ENCODE results near the gene MAFG.

Gene MAFG

GRCh38 chr17:81934098-81934757 lies 6.7 kb upstream of the MAFG start:
- H3K4me2 ChIP-seq (ENCODE audit: low read length) = no peak overlapping the region
- H3K4ac ChIP-seq (ENCODE audit: low read depth, low read length) = no peak overlapping the region
- H4K8ac ChIP-seq (ENCODE audit: low read depth, low read length) = no peak overlapping the region
- no peak overlapping the region for H3K23ac ChIP-seq (ENCODE audit: low read length)
- peaks cover 2% of the 10 kb centered on the region for H3K36me3 ChIP-seq (ENCODE audit: control insufficient read depth, insufficient read depth, low read length)
- H2AK5ac ChIP-seq (ENCODE audit: low read length) = no peak overlapping the region
- H3K27ac ChIP-seq (ENCODE audit: low read depth, low read length) = no peak overlapping the region
- H3K56ac ChIP-seq (ENCODE audit: low read length) = no peak overlapping the region
- H2BK120ac ChIP-seq (ENCODE audit: low read depth, low read length) = no peak overlapping the region
- DNase-seq = no peak
- H3K27me3 ChIP-seq (ENCODE audit: insufficient read depth, low read length, poor library complexity) = no peaks in the 10 kb centered on the region
- no peak overlapping the region for H2BK15ac ChIP-seq (replicated peaks; ENCODE audit: low read depth)
- no peak overlapping the region for H4K5ac ChIP-seq (ENCODE audit: low read length)
- WGBS (ENCODE audit: extremely low coverage, insufficient coverage, low lambda C conversion rate) = no CpG with 5 or more reads among the region's 23 CpGs
- H3K4me1 ChIP-seq (ENCODE audit: control insufficient read depth, low read depth, low read length) = no peaks in the 10 kb centered on the region
- no peak overlapping the region for H2BK5ac ChIP-seq (ENCODE audit: low read length)
- H3K9ac ChIP-seq (ENCODE audit: low read length) = no peak overlapping the region
- H3K79me2 ChIP-seq (ENCODE audit: control insufficient read depth, insufficient read depth, low read length) = peaks cover 8% of the 10 kb centered on the region
- no peak overlapping the region for H3K4me3 ChIP-seq (ENCODE audit: low read length)
- peaks cover 8% of the 10 kb centered on the region for H3K79me1 ChIP-seq (ENCODE audit: low read length)
- no peak overlapping the region for H3K18ac ChIP-seq (ENCODE audit: low read length)

DNA sequence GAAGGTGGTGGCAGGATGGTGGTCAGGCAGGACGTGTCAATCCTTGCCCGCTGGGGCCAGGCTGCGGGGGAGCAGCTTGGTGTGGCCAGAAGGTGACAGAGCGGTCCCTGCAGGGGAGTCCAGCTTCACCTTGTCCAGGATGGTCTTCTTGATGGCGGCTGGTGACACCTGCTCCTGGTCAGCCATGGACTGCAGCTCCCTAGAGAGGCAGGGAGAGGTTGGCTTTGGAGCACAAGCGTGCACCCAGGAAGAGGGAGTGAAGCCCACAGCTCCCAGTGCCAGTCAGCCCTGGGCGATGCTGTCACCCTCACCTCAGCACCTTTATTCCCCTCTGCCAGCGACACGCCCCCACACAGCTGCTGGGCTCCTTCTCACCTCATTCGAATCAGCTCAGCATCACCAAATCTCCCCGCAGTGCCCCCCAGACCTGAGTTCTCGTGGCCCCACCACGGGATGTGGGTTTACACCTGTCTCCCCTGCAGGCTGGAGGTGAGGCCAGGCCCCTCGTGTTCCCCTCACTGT lies 5.7 kb upstream of the MAFG start:
- no peak overlapping the region for H3K4ac ChIP-seq (ENCODE audit: low read depth, low read length)
- H3K4me1 ChIP-seq (ENCODE audit: control insufficient read depth, low read depth, low read length) = no peaks in the 10 kb centered on the region
- DNase-seq = no peak
- no peak overlapping the region for H2BK15ac ChIP-seq (replicated peaks; ENCODE audit: low read depth)
- H3K18ac ChIP-seq (ENCODE audit: low read length) = no peak overlapping the region
- no peak overlapping the region for H3K23ac ChIP-seq (ENCODE audit: low read length)
- H4K8ac ChIP-seq (ENCODE audit: low read depth, low read length) = no peak overlapping the region
- H3K56ac ChIP-seq (ENCODE audit: low read length) = no peak overlapping the region
- no peak overlapping the region for H3K9ac ChIP-seq (ENCODE audit: low read length)
- H3K79me2 ChIP-seq (ENCODE audit: control insufficient read depth, insufficient read depth, low read length) = peaks cover 8% of the 10 kb centered on the region
- no CpG with 5 or more reads among the region's 14 CpGs for WGBS (ENCODE audit: extremely low coverage, insufficient coverage, low lambda C conversion rate)
- H3K4me3 ChIP-seq (ENCODE audit: low read length) = no peak overlapping the region
- no peak overlapping the region for H2AK5ac ChIP-seq (ENCODE audit: low read length)
- H2BK5ac ChIP-seq (ENCODE audit: low read length) = no peak overlapping the region
- H4K5ac ChIP-seq (ENCODE audit: low read length) = no peak overlapping the region
- peaks cover 8% of the 10 kb centered on the region for H3K79me1 ChIP-seq (ENCODE audit: low read length)
- no peak overlapping the region for H2BK120ac ChIP-seq (ENCODE audit: low read depth, low read length)
- H3K4me2 ChIP-seq (ENCODE audit: low read length) = no peak overlapping the region
- no peaks in the 10 kb centered on the region for H3K27me3 ChIP-seq (ENCODE audit: insufficient read depth, low read length, poor library complexity)
- no peak overlapping the region for H3K27ac ChIP-seq (ENCODE audit: low read depth, low read length)
- peaks cover 2% of the 10 kb centered on the region for H3K36me3 ChIP-seq (ENCODE audit: control insufficient read depth, insufficient read depth, low read length)

DNA sequence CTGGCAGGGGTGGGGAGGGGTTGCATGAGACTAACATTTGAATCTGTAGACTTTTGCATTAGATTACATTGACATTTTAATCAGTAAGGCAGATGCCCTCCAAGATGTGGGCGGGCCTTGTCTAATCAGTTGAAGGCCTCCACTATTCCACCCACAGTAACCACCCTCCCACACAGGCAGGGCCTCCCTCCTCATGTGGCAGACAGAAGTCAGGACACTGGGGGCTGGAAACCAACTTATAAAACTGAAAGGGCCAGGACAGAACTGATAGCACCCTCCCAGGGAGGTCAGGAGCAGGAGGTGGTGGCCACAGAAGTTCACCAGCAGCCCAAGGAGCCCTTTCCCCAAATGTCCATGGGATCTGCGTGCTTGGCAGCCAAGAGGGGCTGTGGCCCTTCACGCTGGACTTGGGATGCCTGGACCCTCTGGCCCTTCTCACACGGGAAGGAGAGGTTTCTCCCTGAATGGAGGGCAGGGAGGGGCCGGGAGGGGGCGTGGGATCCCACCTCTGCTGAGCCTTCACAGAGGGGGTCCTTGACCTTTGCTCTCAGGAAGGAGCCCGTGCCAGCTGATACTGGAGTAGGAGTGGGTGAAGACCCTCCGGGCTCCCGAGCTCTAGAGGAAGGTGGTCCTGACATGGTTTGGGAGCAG lies 4.9 kb upstream of the MAFG start:
- Histone ChIP-seq H3K4me1 (ENCODE audit: control insufficient read depth, low read depth, low read length) (no peaks in the 10 kb centered on the region), H3K4me3 (ENCODE audit: low read length) (no peak overlapping the region), H2BK5ac (ENCODE audit: low read length) (no peak overlapping the region), H3K36me3 (ENCODE audit: control insufficient read depth, insufficient read depth, low read length) (peaks cover 2% of the 10 kb centered on the region), H3K27ac (ENCODE audit: low read depth, low read length) (no peak overlapping the region), H3K9ac (ENCODE audit: low read length) (no peak overlapping the region), H2BK15ac (replicated peaks; ENCODE audit: low read depth) (no peak overlapping the region), H2BK120ac (ENCODE audit: low read depth, low read length) (no peak overlapping the region), H2AK5ac (ENCODE audit: low read length) (no peak overlapping the region), H3K4me2 (ENCODE audit: low read length) (no peak overlapping the region), H3K18ac (ENCODE audit: low read length) (no peak overlapping the region), H3K4ac (ENCODE audit: low read depth, low read length) (no peak overlapping the region), H3K23ac (ENCODE audit: low read length) (no peak overlapping the region), H3K79me1 (ENCODE audit: low read length) (peaks cover 8% of the 10 kb centered on the region), H3K56ac (ENCODE audit: low read length) (no peak overlapping the region), H4K5ac (ENCODE audit: low read length) (no peak overlapping the region), H4K8ac (ENCODE audit: low read depth, low read length) (no peak overlapping the region), H3K79me2 (ENCODE audit: control insufficient read depth, insufficient read depth, low read length) (peaks cover 8% of the 10 kb centered on the region), H3K27me3 (ENCODE audit: insufficient read depth, low read length, poor library complexity) (no peaks in the 10 kb centered on the region)
- no peak for DNase-seq
- WGBS (ENCODE audit: extremely low coverage, insufficient coverage, low lambda C conversion rate) = no CpG with 5 or more reads among the region's 9 CpGs

- Histone ChIP-seq H3K18ac (ENCODE audit: low read length) (no peak overlapping the region), H2AK5ac (ENCODE audit: low read length) (no peak overlapping the region), H3K23ac (ENCODE audit: low read length) (no peak overlapping the region), H3K79me2 (ENCODE audit: control insufficient read depth, insufficient read depth, low read length) (peaks cover 12% of the 10 kb centered on the region), H2BK5ac (ENCODE audit: low read length) (no peak overlapping the region), H3K4ac (ENCODE audit: low read depth, low read length) (no peak overlapping the region), H3K27me3 (ENCODE audit: insufficient read depth, low read length, poor library complexity) (no peaks in the 10 kb centered on the region), H3K4me3 (ENCODE audit: low read length) (no peak overlapping the region), H3K4me1 (ENCODE audit: control insufficient read depth, low read depth, low read length) (no peaks in the 10 kb centered on the region), H2BK120ac (ENCODE audit: low read depth, low read length) (no peak overlapping the region), H3K56ac (ENCODE audit: low read length) (no peak overlapping the region), H3K36me3 (ENCODE audit: control insufficient read depth, insufficient read depth, low read length) (peaks cover 2% of the 10 kb centered on the region), H2BK15ac (replicated peaks; ENCODE audit: low read depth) (no peak overlapping the region), H4K8ac (ENCODE audit: low read depth, low read length) (no peak overlapping the region), H3K79me1 (ENCODE audit: low read length) (peaks cover 8% of the 10 kb centered on the region), H3K9ac (ENCODE audit: low read length) (no peak overlapping the region), H4K5ac (ENCODE audit: low read length) (no peak overlapping the region), H3K27ac (ENCODE audit: low read depth, low read length) (no peak overlapping the region), H3K4me2 (ENCODE audit: low read length) (no peak overlapping the region)
- no CpG with 5 or more reads among the region's 15 CpGs for WGBS (ENCODE audit: extremely low coverage, insufficient coverage, low lambda C conversion rate)
- no peak for DNase-seq
These were observed 4.2 kb upstream of the MAFG start for GRCh38 chr17:81931557-81932332.

DNA sequence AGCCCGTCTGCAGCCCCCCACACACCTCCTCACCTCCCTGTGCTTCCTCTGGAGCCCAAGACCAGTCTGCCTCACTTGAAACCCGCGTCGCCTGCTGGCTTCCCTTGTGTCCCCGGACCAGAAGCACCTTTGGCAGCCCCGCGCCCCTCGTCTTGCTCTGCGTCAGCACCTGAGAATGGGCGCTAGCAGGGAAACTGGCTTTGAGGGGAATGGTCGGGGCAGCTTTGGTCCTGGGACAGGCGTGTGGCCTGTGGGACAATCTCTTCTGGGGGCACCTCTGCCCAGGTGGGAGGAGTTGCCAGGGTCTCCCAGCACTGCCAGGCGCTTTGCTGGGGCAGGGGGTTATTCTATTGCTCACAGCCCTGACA lies 3.6 kb upstream of the MAFG start:
- Histone ChIP-seq H3K27me3 (ENCODE audit: insufficient read depth, low read length, poor library complexity) (no peaks in the 10 kb centered on the region), H4K5ac (ENCODE audit: low read length) (no peak overlapping the region), H4K8ac (ENCODE audit: low read depth, low read length) (no peak overlapping the region), H3K27ac (ENCODE audit: low read depth, low read length) (no peak overlapping the region), H3K56ac (ENCODE audit: low read length) (no peak overlapping the region), H3K36me3 (ENCODE audit: control insufficient read depth, insufficient read depth, low read length) (peaks cover 2% of the 10 kb centered on the region), H3K79me1 (ENCODE audit: low read length) (peaks cover 6% of the 10 kb centered on the region), H2BK15ac (replicated peaks; ENCODE audit: low read depth) (no peak overlapping the region), H3K4me1 (ENCODE audit: control insufficient read depth, low read depth, low read length) (peaks cover 1% of the 10 kb centered on the region), H2BK120ac (ENCODE audit: low read depth, low read length) (no peak overlapping the region), H3K79me2 (ENCODE audit: control insufficient read depth, insufficient read depth, low read length) (peaks cover 15% of the 10 kb centered on the region), H3K9ac (ENCODE audit: low read length) (no peak overlapping the region), H2BK5ac (ENCODE audit: low read length) (no peak overlapping the region), H3K4me2 (ENCODE audit: low read length) (no peak overlapping the region), H3K18ac (ENCODE audit: low read length) (no peak overlapping the region), H3K4ac (ENCODE audit: low read depth, low read length) (no peak overlapping the region), H2AK5ac (ENCODE audit: low read length) (no peak overlapping the region), H3K23ac (ENCODE audit: low read length) (no peak overlapping the region), H3K4me3 (ENCODE audit: low read length) (no peak overlapping the region)
- no CpG with 5 or more reads among the region's 13 CpGs for WGBS (ENCODE audit: extremely low coverage, insufficient coverage, low lambda C conversion rate)
- DNase-seq = no peak

Measured in mesendoderm (in vitro differentiated cells).